GM21390 (cell line): ENCODE measurements around the gene FUT9.

Experiments
- ATAC-seq: cut with Tn5 transposase; IDR thresholded peaks from one replicate; pipeline ENCODE4 v1.9.1; 2021; ENCODE audit not compliant: unreplicated experiment

Gene FUT9

DNA sequence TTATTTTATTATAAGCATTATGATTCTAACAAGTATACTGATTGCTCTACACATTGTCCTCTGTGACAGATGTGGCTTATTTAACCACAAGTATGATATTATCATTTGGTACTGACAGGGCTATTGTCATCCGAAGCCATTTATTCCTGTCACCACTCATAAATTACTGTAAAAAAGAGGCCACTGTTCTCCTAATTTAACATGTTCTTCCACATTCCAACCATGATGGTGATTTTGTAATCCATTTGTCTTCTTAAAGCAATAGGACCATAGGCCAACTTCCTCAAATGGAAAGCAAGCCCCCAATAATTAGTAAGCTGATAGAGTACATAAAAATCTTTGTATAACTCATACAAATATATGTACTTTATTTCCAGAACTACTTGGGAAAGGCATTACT lies 50.6 kb downstream of the FUT9 start:
- no peak for ATAC-seq

DNA sequence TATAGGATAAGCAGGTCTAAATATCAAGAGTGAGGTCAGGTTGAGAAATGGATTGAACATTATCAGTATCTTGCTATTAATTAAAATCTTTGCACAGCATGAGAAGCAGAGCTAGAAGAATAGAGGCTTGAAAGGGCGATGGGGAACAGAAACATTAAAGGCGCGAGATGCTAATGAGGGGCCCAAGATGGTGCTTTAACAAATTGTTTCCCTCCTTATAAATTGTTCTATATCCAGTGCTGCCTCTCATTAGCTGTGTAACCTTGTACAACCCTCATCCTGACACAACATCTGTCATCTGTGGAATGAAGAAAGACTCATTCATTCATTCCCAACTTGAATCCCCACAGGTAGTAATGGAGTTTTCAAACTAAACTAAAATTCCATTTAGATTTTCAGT lies 57.8 kb downstream of the FUT9 start:
- no peak for ATAC-seq

DNA sequence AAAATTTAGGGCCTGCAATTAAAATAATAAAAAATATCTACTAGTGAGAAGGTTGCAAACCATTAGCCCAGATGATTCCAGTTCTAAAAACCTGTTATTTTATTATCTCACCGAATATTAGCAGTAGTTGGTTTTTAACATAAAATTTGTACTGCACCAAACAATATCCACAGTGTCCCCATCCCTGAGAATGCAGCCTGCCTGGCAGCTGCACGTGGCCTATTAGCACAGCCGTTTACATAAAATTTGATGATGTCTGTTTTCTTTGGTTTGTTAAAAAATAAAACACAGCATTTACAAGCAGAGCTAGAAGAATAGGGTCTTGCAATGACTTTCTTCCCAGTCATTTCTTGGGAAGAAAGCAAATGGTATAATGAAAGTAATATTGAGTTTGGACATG lies 58.2 kb downstream of the FUT9 start:
- ATAC-seq: no peak

GRCh38 chr6:96075826-96076225 lies 60.1 kb downstream of the FUT9 start:
- ATAC-seq: no peak

DNA sequence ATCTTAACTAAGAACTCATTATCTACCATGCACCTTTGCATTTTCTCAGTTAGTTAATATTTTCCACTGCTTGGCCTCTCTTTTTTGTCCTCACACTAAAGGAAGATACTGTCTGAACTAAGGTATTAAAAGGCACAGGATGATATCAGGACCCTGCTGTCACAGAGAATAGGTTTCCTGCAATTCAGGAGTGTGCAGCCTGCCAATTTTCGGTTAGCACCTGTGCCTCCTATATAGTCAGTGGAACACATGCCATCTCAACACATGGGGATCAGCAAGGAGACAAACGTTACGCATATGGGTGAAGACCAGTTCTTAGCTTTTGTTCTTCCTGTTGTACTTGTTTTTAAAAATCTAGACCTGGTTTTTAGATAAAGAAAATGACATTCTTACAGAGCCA lies 71.0 kb downstream of the FUT9 start:
- no peak for ATAC-seq

DNA sequence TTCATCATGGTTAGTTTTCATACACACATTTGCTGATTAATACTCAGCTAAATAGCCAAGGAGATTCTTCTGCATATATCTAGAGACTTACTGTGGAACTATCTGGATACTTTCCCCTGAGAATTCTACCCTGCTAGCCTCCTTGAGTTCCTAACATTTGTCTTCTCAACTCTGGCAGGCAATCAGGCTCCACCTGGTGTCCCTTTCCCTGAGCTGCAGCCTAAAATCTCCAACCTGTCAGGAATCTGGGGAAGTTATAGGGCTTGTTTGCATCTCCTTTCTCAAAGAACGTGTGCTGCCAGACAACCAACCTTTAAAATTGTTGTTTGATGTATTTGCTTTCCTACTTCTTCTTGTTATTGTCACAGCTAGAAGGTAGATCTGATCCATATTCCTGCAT lies 73.4 kb downstream of the FUT9 start:
- no peak for ATAC-seq

- ATAC-seq: no peak
Observed at GRCh38 chr6:96094077-96094476, 78.3 kb downstream of the FUT9 start.

- no peak for ATAC-seq
Observed at GRCh38 chr6:96099069-96099468, 83.3 kb downstream of the FUT9 start.

GRCh38 chr6:96101564-96101963 lies 85.8 kb downstream of the FUT9 start:
- ATAC-seq: no peak

DNA sequence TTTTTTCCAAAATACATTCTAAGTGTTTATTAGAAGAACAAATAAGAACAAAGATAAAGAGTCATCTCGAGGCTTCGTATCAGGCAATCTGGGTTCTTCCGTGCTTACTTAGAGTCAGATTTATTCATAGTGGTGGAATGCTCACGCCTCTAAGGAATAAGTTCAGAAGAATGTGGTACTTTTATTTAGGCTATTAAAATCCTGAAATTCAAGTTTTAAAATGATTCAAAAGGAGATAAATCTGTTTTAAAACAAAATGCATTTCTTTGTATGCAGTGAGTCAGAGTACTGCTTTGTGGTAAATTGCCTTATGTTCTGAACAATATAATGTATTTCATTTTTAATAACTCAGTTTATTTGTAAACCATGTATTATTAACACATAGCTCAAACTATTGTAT lies 89.1 kb downstream of the FUT9 start:
- no peak for ATAC-seq

DNA sequence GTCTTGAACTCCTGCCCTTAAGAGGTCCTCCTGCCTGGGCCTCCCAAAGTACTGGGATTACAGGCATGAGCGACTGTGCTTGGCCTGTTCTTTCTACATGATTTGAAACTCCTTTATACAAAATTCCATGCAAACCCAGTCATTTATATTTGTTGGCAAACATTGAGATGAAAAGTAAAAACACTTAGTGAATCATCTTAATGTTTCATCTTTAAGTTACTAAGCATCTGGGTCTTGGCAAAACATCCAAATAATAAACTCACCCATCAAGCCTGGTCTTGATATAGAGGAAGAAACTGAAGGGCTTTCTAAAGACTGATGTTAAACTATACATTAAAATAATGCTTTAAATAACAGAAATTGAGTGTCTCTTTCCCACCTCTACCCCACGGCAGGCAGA lies 95.1 kb downstream of the FUT9 start:
- no peak for ATAC-seq

- no peak for ATAC-seq
Observed at GRCh38 chr6:96116674-96117073, 100.9 kb downstream of the FUT9 start.

DNA sequence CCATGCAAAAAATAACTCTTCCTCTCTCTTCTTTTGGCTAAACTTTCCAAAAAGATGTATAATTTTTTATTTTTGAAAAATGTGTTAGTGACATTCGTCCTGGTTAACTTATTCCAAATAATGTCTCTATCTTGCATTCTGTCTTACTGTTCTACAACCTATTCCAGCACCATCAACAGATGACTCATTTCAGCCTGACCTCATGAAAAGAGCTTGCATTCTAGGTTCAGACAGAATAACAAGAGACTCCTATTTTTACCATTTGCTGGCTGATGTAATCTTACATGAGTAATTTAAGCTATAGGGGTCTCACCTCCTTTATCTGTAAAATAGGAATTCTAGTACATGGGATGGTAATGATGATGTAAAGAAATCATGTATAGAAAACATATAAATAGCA lies 109.0 kb downstream of the FUT9 start:
- no peak for ATAC-seq

- ATAC-seq: no peak
Observed at GRCh38 chr6:96138406-96138805, 122.6 kb downstream of the FUT9 start.

- ATAC-seq: no peak
Observed at GRCh38 chr6:96142142-96142541, 126.4 kb downstream of the FUT9 start.

- ATAC-seq: no peak
Observed at GRCh38 chr6:96150431-96150830, 134.7 kb downstream of the FUT9 start.

DNA sequence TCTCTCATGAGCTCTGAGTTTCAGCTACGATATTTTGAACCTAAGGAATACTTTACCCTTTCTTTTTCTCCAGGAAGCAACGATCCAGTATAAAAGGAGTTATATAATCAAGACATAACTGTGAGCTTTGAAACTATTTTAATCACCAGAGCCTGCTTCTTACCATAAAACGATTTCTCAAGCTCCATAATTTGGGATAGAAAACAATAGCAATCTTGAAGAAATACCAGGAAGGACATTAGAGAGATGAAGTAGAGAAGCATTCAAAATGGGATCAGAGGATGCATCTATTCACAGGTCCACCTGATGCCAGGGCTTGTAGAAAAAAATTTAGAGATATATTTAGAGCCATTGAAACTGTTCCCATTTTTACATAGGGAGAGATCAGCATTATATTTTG lies 135.9 kb downstream of the FUT9 start:
- ATAC-seq: no peak

- ATAC-seq: no peak
Observed at GRCh38 chr6:96152114-96152708, 136.4 kb downstream of the FUT9 start.

GRCh38 chr6:96153775-96154174 lies 138.0 kb downstream of the FUT9 start:
- no peak for ATAC-seq

GRCh38 chr6:96156425-96156824 lies 140.7 kb downstream of the FUT9 start:
- ATAC-seq: no peak

DNA sequence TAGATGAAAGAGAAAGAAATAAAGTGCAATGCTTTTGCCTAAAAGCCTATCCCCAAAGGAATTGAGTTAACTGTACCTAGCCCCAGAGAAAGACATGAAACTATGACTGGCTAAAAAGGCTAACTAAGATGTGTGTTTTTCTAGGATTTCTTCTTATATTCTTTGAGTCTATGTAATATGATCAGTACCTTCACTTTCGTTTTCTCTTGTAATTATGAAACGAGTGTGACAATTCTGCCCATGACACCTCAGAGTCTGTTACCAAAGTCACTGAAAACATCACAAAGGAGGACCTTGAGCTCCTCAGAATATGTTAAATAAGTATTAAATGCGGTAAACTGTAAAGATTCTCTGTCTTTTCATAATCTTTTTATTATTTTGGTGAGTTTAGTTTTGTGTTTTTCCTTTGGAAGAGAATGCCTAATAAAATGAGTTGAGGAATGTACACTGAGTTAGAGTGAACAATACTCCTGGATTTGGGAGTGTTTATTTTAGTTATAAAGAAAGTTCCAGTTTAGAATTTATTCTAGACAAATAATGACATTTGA lies 141.3 kb downstream of the FUT9 start:
- ATAC-seq: peak; percentile 95

DNA sequence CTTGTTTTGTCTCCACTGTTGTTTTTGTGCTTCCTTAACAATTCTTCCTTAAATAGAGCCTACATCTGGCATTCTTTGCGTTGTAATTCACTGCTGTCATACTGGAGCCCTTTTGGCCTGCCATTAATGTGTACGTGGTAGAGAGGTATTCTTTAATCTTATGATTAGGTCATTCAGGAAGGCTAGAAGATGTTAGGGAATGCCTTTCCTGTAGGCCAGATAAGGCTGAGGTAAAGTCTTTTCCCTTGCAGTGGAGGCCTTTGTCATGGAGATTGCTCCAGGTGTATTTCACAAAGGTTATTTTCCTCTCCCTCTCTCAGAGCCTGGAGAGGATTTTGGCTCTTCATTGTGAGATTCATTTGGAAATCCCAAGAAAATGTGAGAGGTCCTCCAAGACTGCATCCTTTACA lies 146.9 kb downstream of the FUT9 start:
- no peak for ATAC-seq

GRCh38 chr6:96164802-96165201 lies 149.0 kb downstream of the FUT9 start:
- ATAC-seq: no peak
